Measurements from ENCODE around the gene TEAD1. TPM values are rescaled to one million over a fixed set of nuclear protein-coding genes. Genes with fewer than 3 reads are reported as not detected.

The TEAD1 gene
- polyA plus RNA-seq, 1 donor (not counting 4 experiments of a cell fraction or from before 2014, with no cell fraction given) = 32.7 TPM

DNA sequence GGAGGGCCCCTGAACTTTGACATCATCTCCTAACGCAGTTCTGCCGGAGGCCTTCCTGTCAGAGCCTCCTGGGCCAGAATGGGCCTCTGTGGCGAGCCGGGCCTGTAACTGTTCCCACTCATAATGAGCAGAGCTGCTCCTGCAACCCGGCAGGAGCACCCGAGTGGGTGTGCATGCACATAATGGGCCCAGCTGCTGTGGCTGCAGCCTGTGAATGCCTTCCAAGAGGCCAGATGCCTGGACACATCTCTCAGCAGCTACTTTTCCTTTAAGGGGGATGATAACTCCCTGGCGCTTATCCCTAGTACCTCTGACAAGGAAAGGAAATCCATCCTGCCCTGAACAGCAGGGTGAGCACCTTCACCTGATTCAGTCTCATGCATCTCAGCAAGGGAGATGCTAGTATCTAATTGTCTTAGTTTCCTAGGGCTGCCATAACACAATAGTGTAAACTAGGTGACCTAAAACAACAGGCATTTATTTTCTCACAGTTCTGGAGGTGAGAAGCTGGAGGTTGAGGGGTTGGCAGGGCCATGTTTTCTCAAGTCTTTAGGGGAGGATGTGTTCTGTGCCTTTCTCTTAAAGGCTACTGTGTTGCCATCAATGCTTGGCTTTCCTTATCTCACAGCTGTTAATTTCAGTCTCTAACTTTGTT, 120.5 kb downstream of the TEAD1 start:
- H2AFZ ChIP-seq (ENCODE audit: control insufficient read depth, low read length) = no peak overlapping the region
- peaks cover 7 to 11% of the 10 kb centered on the region in 2 experiments for H3K36me3 ChIP-seq (ENCODE audit: control insufficient read depth in 2 of 2, extremely low read depth in 1 of 2, insufficient read depth in 2 of 2, low read length in 2 of 2)
- H3K4me1 ChIP-seq (ENCODE audit: control insufficient read depth, extremely low read depth, insufficient read depth, low read length) = peaks cover 22% of the 10 kb centered on the region
- no peaks in the 10 kb centered on the region for H3K9me3 ChIP-seq (ENCODE audit: control insufficient read depth, low read depth, low read length)
- TF ChIP-seq, protein P1, sequence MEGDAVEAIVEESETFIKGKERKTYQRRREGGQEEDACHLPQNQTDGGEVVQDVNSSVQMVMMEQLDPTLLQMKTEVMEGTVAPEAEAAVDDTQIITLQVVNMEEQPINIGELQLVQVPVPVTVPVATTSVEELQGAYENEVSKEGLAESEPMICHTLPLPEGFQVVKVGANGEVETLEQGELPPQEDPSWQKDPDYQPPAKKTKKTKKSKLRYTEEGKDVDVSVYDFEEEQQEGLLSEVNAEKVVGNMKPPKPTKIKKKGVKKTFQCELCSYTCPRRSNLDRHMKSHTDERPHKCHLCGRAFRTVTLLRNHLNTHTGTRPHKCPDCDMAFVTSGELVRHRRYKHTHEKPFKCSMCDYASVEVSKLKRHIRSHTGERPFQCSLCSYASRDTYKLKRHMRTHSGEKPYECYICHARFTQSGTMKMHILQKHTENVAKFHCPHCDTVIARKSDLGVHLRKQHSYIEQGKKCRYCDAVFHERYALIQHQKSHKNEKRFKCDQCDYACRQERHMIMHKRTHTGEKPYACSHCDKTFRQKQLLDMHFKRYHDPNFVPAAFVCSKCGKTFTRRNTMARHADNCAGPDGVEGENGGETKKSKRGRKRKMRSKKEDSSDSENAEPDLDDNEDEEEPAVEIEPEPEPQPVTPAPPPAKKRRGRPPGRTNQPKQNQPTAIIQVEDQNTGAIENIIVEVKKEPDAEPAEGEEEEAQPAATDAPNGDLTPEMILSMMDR (optimal IDR thresholded peaks at IDR 0.05 in 1 of 3, IDR thresholded peaks at IDR 0.05 in 1 of 3, conservative IDR thresholded peaks at IDR 0.05 in 1 of 3; ENCODE audit: extremely low read depth in 1 of 3, insufficient read depth in 2 of 3, low read length in 3 of 3) = no peak
- TF ChIP-seq EZH2 (IDR thresholded peaks at IDR 0.05; ENCODE audit: low read length) = no peak
- H3K9ac ChIP-seq (ENCODE audit: control insufficient read depth, extremely low read depth, insufficient read depth, low read length) = no peak overlapping the region
- H3K27ac ChIP-seq (ENCODE audit: control insufficient read depth, insufficient read depth, low read length) = no peak overlapping the region
- no peak overlapping the region for H3K4me3 ChIP-seq (ENCODE audit: control insufficient read depth in 2 of 3, extremely low read depth in 1 of 3, insufficient read depth in 2 of 3, low read depth in 1 of 3, low read length in 3 of 3)
- no peaks in the 10 kb centered on the region for H3K27me3 ChIP-seq (ENCODE audit: control insufficient read depth, extremely low read depth, insufficient read depth, low read length)
- H3K4me2 ChIP-seq (ENCODE audit: control insufficient read depth, extremely low read depth, insufficient read depth, low read depth, low read length) = no peak overlapping the region
- dilution Hi-C loops (cut with MboI; ENCODE audit: extremely low pct_ligation_motif_present, low sequenced_read_pairs) = no loop called here
- DNase-seq (ENCODE audit: low read depth, low spot score) = no peak
- peaks cover 69% of the 10 kb centered on the region for H3K79me2 ChIP-seq (ENCODE audit: control insufficient read depth, insufficient read depth, low read length)
- H3K9me1 ChIP-seq (ENCODE audit: control insufficient read depth, extremely low read depth, insufficient read depth, low read length) = peaks cover 9% of the 10 kb centered on the region
- FAIRE-seq = no peak
- H4K20me1 ChIP-seq (ENCODE audit: control insufficient read depth, extremely low read depth, insufficient read depth, low read length) = peaks cover 4% of the 10 kb centered on the region

DNA sequence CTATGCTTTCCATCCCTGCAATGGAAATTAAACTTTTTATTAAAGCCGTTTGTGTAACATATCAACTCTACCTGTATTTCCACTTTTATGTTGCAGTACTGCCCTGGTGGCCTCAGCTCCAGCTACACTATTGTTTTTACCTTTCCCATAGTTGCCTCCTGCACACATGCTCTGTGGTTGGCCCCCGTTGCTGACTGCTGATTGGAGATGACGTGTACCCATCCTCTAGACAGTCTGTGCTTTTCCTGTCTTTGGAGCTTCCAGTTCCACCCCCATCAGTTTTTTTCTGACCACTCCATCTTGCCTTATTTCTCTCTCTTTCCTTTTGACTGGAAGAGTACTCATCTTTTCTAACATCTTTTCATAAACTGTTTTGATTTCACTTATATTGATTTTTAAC, 123.8 kb downstream of the TEAD1 start:
- Histone ChIP-seq H3K79me2 (ENCODE audit: control insufficient read depth, insufficient read depth, low read length) (peaks cover 62% of the 10 kb centered on the region), H3K36me3 (ENCODE audit: control insufficient read depth in 2 of 2, extremely low read depth in 1 of 2, insufficient read depth in 2 of 2, low read length in 2 of 2) (peaks cover 7 to 11% of the 10 kb centered on the region in 2 experiments), H3K9me3 (ENCODE audit: control insufficient read depth, low read depth, low read length) (no peaks in the 10 kb centered on the region), H3K4me2 (ENCODE audit: control insufficient read depth, extremely low read depth, insufficient read depth, low read depth, low read length) (no peak overlapping the region), H3K9me1 (ENCODE audit: control insufficient read depth, extremely low read depth, insufficient read depth, low read length) (peaks cover 6% of the 10 kb centered on the region), H3K4me3 (ENCODE audit: control insufficient read depth in 2 of 3, extremely low read depth in 1 of 3, insufficient read depth in 2 of 3, low read depth in 1 of 3, low read length in 3 of 3) (no peak overlapping the region), H3K9ac (ENCODE audit: control insufficient read depth, extremely low read depth, insufficient read depth, low read length) (no peak overlapping the region), H3K27me3 (ENCODE audit: control insufficient read depth, extremely low read depth, insufficient read depth, low read length) (no peaks in the 10 kb centered on the region), H3K27ac (ENCODE audit: control insufficient read depth, insufficient read depth, low read length) (no peak overlapping the region), H3K4me1 (ENCODE audit: control insufficient read depth, extremely low read depth, insufficient read depth, low read length) (peaks cover 50% of the 10 kb centered on the region), H2AFZ (ENCODE audit: control insufficient read depth, low read length) (no peak overlapping the region), H4K20me1 (ENCODE audit: control insufficient read depth, extremely low read depth, insufficient read depth, low read length) (peaks cover 4% of the 10 kb centered on the region)
- DNase-seq (ENCODE audit: low read depth, low spot score) (no peak), FAIRE-seq (no peak)
- no peak for TF ChIP-seq EZH2 (IDR thresholded peaks at IDR 0.05; ENCODE audit: low read length)
- TF ChIP-seq, protein P1 (optimal IDR thresholded peaks at IDR 0.05 in 1 of 3, IDR thresholded peaks at IDR 0.05 in 1 of 3, conservative IDR thresholded peaks at IDR 0.05 in 1 of 3; ENCODE audit: extremely low read depth in 1 of 3, insufficient read depth in 2 of 3, low read length in 3 of 3) = no peak
- dilution Hi-C loops (cut with MboI; ENCODE audit: extremely low pct_ligation_motif_present, low sequenced_read_pairs) = no loop called here
